IMR-90 (cell line): ENCODE measurements around the gene TMEM235. TPM values are rescaled to one million over a fixed set of nuclear protein-coding genes. Genes with fewer than 3 reads are reported as not detected.

ENCODE experiments used
- ATAC-seq: fragments of 200-7000 bp; cut with Tn5 transposase; 2 replicates; pipeline ENCODE4 v1.9.1; 2020; ENCODE audit warnings: low read depth, mild to moderate bottlenecking, moderate library complexity
- BruUV-seq: library from RNA; stranded (reverse); fragments of 400-500 nt; replicated peaks from 2 replicates; lab custom pipeline; 2021; lab: Mats Ljungman, UMichigan
- CTCF ChIA-PET: fragments of 300-600 bp; formaldehyde crosslinking; extraction: SDS; loops from one replicate; lab custom pipeline; 2021; ENCODE audit warnings: antibody characterized with exemption; lab: Yijun Ruan, JAX
- POLR2A ChIA-PET: fragments of 300-600 bp; sonication (Branson Sonifier 250); formaldehyde crosslinking; loops from one replicate; lab custom pipeline; 2022; ENCODE audit warnings: antibody characterized with exemption; ENCODE audit not compliant: unreplicated experiment; lab: Charles Lee
- DNase-seq: peaks from one replicate; pipeline ENCODE4 v3.0.0; 2013
- H2AFZ ChIP-seq: replicated peaks from 2 replicates; pipeline ENCODE3; 2013; ENCODE audit warnings: low read length, mild to moderate bottlenecking; ENCODE audit not compliant: poor library complexity
- H2AK5ac ChIP-seq: 2 replicates; pipeline ENCODE4 v1.6.1; 2013; ENCODE audit warnings: low read depth, low read length, inconsistent platforms
- H2AK9ac ChIP-seq: replicated peaks from 2 replicates; pipeline ENCODE3; 2013; ENCODE audit warnings: mild to moderate bottlenecking, low read depth, low read length, moderate library complexity; ENCODE audit not compliant: poor library complexity
- H2BK120ac ChIP-seq: 2 replicates; pipeline ENCODE4 v1.6.1; 2013; ENCODE audit warnings: low read depth, low read length, inconsistent platforms
- H2BK15ac ChIP-seq: 3 replicates; pipeline ENCODE4 v1.6.1; 2013; ENCODE audit warnings: low read depth, low read length, inconsistent platforms
- H2BK20ac ChIP-seq: 2 replicates; pipeline ENCODE4 v1.6.1; 2013; ENCODE audit warnings: low read depth, mild to moderate bottlenecking, inconsistent platforms, low read length, moderate library complexity
- H2BK5ac ChIP-seq: 2 replicates; pipeline ENCODE4 v1.6.1; 2013; ENCODE audit warnings: mild to moderate bottlenecking, low read depth, low read length, inconsistent platforms; ENCODE audit not compliant: poor library complexity, severe bottlenecking
- H3K14ac ChIP-seq: replicated peaks from 2 replicates; pipeline ENCODE4 v1.6.1; 2013; ENCODE audit warnings: low read depth, low read length, inconsistent platforms
- H3K18ac ChIP-seq: 2 replicates; pipeline ENCODE4 v1.6.1; 2013; ENCODE audit warnings: low read depth, low read length, control low read depth
- H3K23ac ChIP-seq: 2 replicates; pipeline ENCODE4 v1.6.1; 2013; ENCODE audit warnings: low read depth, low read length, inconsistent platforms
- H3K27ac ChIP-seq: 2 replicates; pipeline ENCODE4 v1.5.1; 2013; ENCODE audit warnings: mild to moderate bottlenecking, control low read depth, low read length; ENCODE audit not compliant: insufficient read depth
- H3K27me3 ChIP-seq: 2 replicates; pipeline ENCODE4 v1.6.1; 2013; ENCODE audit warnings: low read length; ENCODE audit not compliant: control insufficient read depth, insufficient read depth
- H3K36me3 ChIP-seq: 2 replicates; pipeline ENCODE4 v1.6.1; 2013; ENCODE audit warnings: low read length, mixed read lengths; ENCODE audit not compliant: control insufficient read depth, insufficient read depth
- H3K4ac ChIP-seq: 2 replicates; pipeline ENCODE4 v1.6.1; 2013; ENCODE audit warnings: low read depth, low read length, inconsistent platforms
- H3K4me1 ChIP-seq: 2 replicates; pipeline ENCODE4 v1.6.1; 2013; ENCODE audit warnings: low read length, mixed read lengths; ENCODE audit not compliant: control insufficient read depth, insufficient read depth
- H3K4me2 ChIP-seq: 2 replicates; pipeline ENCODE4 v1.6.1; 2013; ENCODE audit warnings: low read depth, mild to moderate bottlenecking, control low read depth, low read length, moderate library complexity
- H3K4me3 ChIP-seq: 2 replicates; pipeline ENCODE4 v1.5.1; 2013; ENCODE audit warnings: low read depth, mild to moderate bottlenecking, control low read depth, low read length, moderate library complexity; ENCODE audit not compliant: insufficient read depth
- H3K56ac ChIP-seq: 2 replicates; pipeline ENCODE4 v1.6.1; 2013; ENCODE audit warnings: low read length, inconsistent platforms; ENCODE audit not compliant: insufficient read depth; ENCODE audit errors: extremely low read depth
- H3K79me1 ChIP-seq, 2 experiments: 2 replicates each; pipeline ENCODE4 v1.6.1; 2013; ENCODE audit warnings: low read length in 2 of 2, inconsistent platforms in 1 of 2, low read depth in 1 of 2
- H3K9ac ChIP-seq: 2 replicates; pipeline ENCODE4 v1.6.1; 2013; ENCODE audit warnings: low read depth, low read length, control low read depth
- H3K9me1 ChIP-seq: 2 replicates; pipeline ENCODE4 v1.6.1; 2013; ENCODE audit warnings: low read length, inconsistent platforms; ENCODE audit not compliant: insufficient read depth
- H3K9me3 ChIP-seq: 2 replicates; pipeline ENCODE4 v1.6.1; 2013; ENCODE audit warnings: low read length; ENCODE audit not compliant: control insufficient read depth, insufficient read depth
- H4K20me1 ChIP-seq: 2 replicates; pipeline ENCODE4 v1.6.1; 2013; ENCODE audit warnings: low read length, inconsistent platforms; ENCODE audit not compliant: insufficient read depth
- H4K5ac ChIP-seq: 2 replicates; pipeline ENCODE4 v1.6.1; 2013; ENCODE audit warnings: mild to moderate bottlenecking, low read depth, low read length, control low read depth
- H4K8ac ChIP-seq, 2 experiments: 2 replicates each; pipeline ENCODE4 v1.6.1; 2013; ENCODE audit warnings: low read depth in 2 of 2, low read length in 2 of 2, control low read depth in 1 of 2, inconsistent platforms in 1 of 2
- H4K91ac ChIP-seq: 2 replicates; pipeline ENCODE4 v1.6.1; 2013; ENCODE audit warnings: low read depth, low read length, inconsistent platforms; ENCODE audit not compliant: insufficient read depth
- CHD1 ChIP-seq: IDR thresholded peaks from 2 replicates; pipeline ENCODE4 v1.6.1; 2012; ENCODE audit warnings: low read depth, low read length, improper control_type of control experiment
- ELK1 ChIP-seq: fragments of 150-350 bp; IDR thresholded peaks from 2 replicates; pipeline ENCODE4 v1.6.1; 2016; ENCODE audit warnings: low read depth, mild to moderate bottlenecking, low read length, moderate library complexity, borderline replicate concordance
- FOS ChIP-seq: fragments of 150-350 bp; IDR thresholded peaks from 2 replicates; pipeline ENCODE4 v1.6.1; 2016; ENCODE audit warnings: low read depth, low read length
- MAZ ChIP-seq: IDR thresholded peaks from 2 replicates; pipeline ENCODE4 v1.6.1; 2012; ENCODE audit warnings: low read depth, mild to moderate bottlenecking, low read length, improper control_type of control experiment, moderate library complexity, borderline replicate concordance
- MXI1 ChIP-seq: IDR thresholded peaks from 2 replicates; pipeline ENCODE4 v1.6.1; 2012; ENCODE audit warnings: low read depth, mild to moderate bottlenecking, low read length, moderate library complexity, borderline replicate concordance
- NFE2L2 ChIP-seq: fragments of 150-350 bp; IDR thresholded peaks from 2 replicates; pipeline ENCODE4 v1.6.1; 2016; ENCODE audit warnings: low read depth, mild to moderate bottlenecking, low read length
- POLR2A ChIP-seq: IDR thresholded peaks from 2 replicates; pipeline ENCODE4 v1.6.1; 2012; ENCODE audit warnings: mild to moderate bottlenecking, low read depth, low read length
- RAD21 ChIP-seq: IDR thresholded peaks from 2 replicates; pipeline ENCODE4 v1.6.1; 2012; ENCODE audit warnings: low read length, improper control_type of control experiment
- RCOR1 ChIP-seq: IDR thresholded peaks from 2 replicates; pipeline ENCODE4 v1.6.1; 2012; ENCODE audit warnings: mild to moderate bottlenecking, low read length, improper control_type of control experiment; ENCODE audit not compliant: insufficient replicate concordance
- RFX5 ChIP-seq: IDR thresholded peaks from 2 replicates; pipeline ENCODE4 v1.8.0; 2012; ENCODE audit warnings: low read depth, mild to moderate bottlenecking, low read length, moderate library complexity
- SMC3 ChIP-seq: fragments of 150-350 bp; IDR thresholded peaks from 2 replicates; pipeline ENCODE4 v1.6.1; 2016; ENCODE audit warnings: low read depth, mild to moderate bottlenecking, antibody characterized with exemption, low read length, moderate library complexity
- USF2 ChIP-seq: fragments of 150-350 bp; IDR thresholded peaks from 2 replicates; pipeline ENCODE4 v1.6.1; 2017; ENCODE audit warnings: mild to moderate bottlenecking, antibody characterized with exemption, low read length, low read depth
- WGBS, 2 experiments: methylation state at CpG; one replicate each; pipeline versions ENCODE4 v1.1.5 to v1.1.7; 2013; ENCODE audit warnings: missing lambda C conversion rate in 2 of 2; ENCODE audit not compliant: insufficient read length in 1 of 2; ENCODE audit errors: extremely low coverage in 2 of 2; 5-methylcytosine and 5-hydroxymethylcytosine counted together
- dilution Hi-C: fragments of 300-500 bp; cut with HindIII; formaldehyde crosslinking; loops from one replicate; pipeline ENCODE4 v1.14.3; 2018; ENCODE audit warnings: low sequenced_read_pairs; ENCODE audit not compliant: unreplicated experiment
- in situ Hi-C: fragments of 300-500 bp; cut with MboI; formaldehyde crosslinking; loops from 3 replicates; pipeline ENCODE4 v1.14.3; 2019; ENCODE audit warnings: low sequenced_read_pairs, inconsistent platforms, mixed read lengths
- intact Hi-C: fragments of 100-400 bp; cut with micrococcal nuclease; formaldehyde crosslinking; loops from 2 replicates; pipeline ENCODE4 v1.10.0; 2022
- polyA plus RNA-seq, 3 experiments: library from polyadenylated mRNA; depleted of rRNA; stranded (reverse); fragments of >200 nt; gene quantifications; 2 replicates each; pipeline ENCODE4 v1.2.3, GENCODE V29; 2012; ENCODE audit warnings: low replicate concordance in 1 of 3
- total RNA-seq: library from RNA; depleted of rRNA; stranded (reverse); fragments of >200 nt; gene quantifications from 2 replicates; pipeline ENCODE4 v1.2.3, GENCODE V29; 2012

Gene TMEM235
- total and polyA plus RNA-seq, 2 of the 4 experiments (the other 2 are of a cell fraction), result not detected

- TF ChIP-seq FOS (no peak), RCOR1 (no peak)
Measured at GRCh38 chr17:78256707-78257591, 25.5 kb downstream of the TMEM235 start (continued).

DNA sequence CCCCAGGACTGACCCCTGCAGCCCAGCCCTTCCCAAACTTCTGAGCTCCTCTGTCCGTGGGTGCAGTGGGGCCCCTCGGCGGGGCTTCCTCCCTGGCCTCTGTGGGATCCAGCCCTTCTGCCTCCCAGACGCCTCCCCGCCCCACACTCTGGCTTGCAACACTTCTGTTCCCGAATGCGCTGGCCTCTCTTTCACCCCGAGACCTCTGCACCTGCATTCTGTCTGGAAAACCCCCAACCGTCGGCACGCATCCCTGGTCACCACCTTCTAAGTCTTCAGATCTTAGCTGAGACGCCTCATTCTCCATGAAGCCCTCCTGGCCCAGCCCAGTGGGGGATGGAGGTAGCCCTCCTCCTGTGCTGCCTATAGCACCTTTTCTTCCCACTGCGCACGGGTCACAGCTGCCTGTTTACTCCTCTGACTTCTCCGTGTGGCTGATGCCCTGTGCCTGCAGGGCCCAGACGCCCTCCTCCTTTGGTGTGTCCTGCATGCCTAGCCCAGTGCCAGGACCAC is 26.4 kb downstream of the TMEM235 start:
- Histone ChIP-seq H3K18ac (no peak overlapping the region), H3K9ac (no peak overlapping the region), H2AK5ac (no peak overlapping the region), H2BK5ac (no peak overlapping the region), H2BK120ac (no peak overlapping the region), H3K4me2 (no peak overlapping the region), H2AK9ac (no peak overlapping the region), H4K8ac (no peak overlapping the region), H3K4me3 (no peak overlapping the region), H3K56ac (no peak overlapping the region), H3K14ac (no peak overlapping the region), H3K23ac (no peak overlapping the region), H3K4me1 (peaks cover 3% of the 10 kb centered on the region; the same call in 1 of the 2 replicates), H2BK20ac (no peak overlapping the region), H2BK15ac (no peak overlapping the region), H3K79me1 (peaks cover 0 to 4% of the 10 kb centered on the region in 2 experiments; a peak in 1 of 4 replicates), H3K27me3 (peaks cover 7% of the 10 kb centered on the region; the same call in 1 of the 2 replicates), H4K5ac (no peak overlapping the region), H3K9me3 (no peaks in the 10 kb centered on the region), H4K91ac (no peak overlapping the region), H4K20me1 (no peaks in the 10 kb centered on the region), H3K4ac (no peak overlapping the region), H3K9me1 (0 out of 2 replicates have a peak, but pooled peaks cover 6% of the 10 kb centered on the region), H2AFZ (peak overlapping the region; percentile 14), H3K27ac (no peak overlapping the region), H3K36me3 (no peaks in the 10 kb centered on the region)
- intact Hi-C loops (loop anchor here (10.0 kb wide), 1 partner anchor 447 kb away; no protein-coding TSS in a partner anchor), dilution Hi-C loops (no loop called here), in situ Hi-C loops (no loop called here)
- no TSS peak for BruUV-seq
- WGBS, 2 experiments, result 27% methylated on average over 8 of the region's 16 CpGs; no CpG with 5 or more reads in 1 of the 2 experiments
- ChIA-PET CTCF (no interaction called here), POLR2A (no interaction called here)
- no peak for ATAC-seq
- TF ChIP-seq RCOR1 (no peak), FOS (no peak), USF2 (no peak), RFX5 (no peak), SMC3 (no peak), MAZ (no peak), RAD21 (no peak), NFE2L2 (no peak), MXI1 (no peak), ELK1 (no peak), POLR2A (no peak), CHD1 (no peak)
- peak; percentile 13 for DNase-seq
